OCI-LY1 (cell line): ENCODE measurements around the gene BMP4.

ENCODE experiments used
- EZH2 ChIP-seq: fragments of 200-600 bp; sonication (generic), shearing (Covaris generic); IDR thresholded peaks from 2 replicates; pipeline ENCODE4 v1.8.0; 2017; ENCODE audit warnings: borderline replicate concordance, mixed run types, mild to moderate bottlenecking, antibody characterized with exemption, low read length, moderate library complexity, mixed read lengths
- TF ChIP-seq, protein P1 (sequence below): fragments of 200-600 bp; sonication (generic), shearing (Covaris generic); IDR thresholded peaks from 2 replicates; pipeline ENCODE4 v1.5.1; 2017; ENCODE audit warnings: mild to moderate bottlenecking, antibody characterized with exemption, low read length, moderate library complexity, mixed read lengths

DNA sequence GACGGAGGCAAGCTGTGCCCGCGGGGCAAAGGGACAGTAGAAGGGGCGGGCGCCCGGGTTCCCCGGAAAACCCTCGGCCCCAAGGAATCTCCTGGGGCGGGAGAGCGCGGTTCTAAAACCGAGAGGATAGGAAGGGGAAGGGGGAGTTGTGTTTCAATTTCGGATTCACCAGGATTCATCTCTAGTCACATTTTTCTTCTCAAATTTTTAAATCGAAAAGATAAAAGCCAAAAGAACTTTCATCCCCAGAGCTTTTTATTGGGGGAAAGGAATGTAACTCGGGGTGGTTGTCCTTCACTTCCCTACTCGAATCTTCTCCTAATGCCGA lies 1.4 kb downstream of the BMP4 start:
- TF ChIP-seq EZH2 = no peak
- TF ChIP-seq, protein P1, sequence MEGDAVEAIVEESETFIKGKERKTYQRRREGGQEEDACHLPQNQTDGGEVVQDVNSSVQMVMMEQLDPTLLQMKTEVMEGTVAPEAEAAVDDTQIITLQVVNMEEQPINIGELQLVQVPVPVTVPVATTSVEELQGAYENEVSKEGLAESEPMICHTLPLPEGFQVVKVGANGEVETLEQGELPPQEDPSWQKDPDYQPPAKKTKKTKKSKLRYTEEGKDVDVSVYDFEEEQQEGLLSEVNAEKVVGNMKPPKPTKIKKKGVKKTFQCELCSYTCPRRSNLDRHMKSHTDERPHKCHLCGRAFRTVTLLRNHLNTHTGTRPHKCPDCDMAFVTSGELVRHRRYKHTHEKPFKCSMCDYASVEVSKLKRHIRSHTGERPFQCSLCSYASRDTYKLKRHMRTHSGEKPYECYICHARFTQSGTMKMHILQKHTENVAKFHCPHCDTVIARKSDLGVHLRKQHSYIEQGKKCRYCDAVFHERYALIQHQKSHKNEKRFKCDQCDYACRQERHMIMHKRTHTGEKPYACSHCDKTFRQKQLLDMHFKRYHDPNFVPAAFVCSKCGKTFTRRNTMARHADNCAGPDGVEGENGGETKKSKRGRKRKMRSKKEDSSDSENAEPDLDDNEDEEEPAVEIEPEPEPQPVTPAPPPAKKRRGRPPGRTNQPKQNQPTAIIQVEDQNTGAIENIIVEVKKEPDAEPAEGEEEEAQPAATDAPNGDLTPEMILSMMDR = no peak
